ENCODE results near the gene TAF10.

DNA sequence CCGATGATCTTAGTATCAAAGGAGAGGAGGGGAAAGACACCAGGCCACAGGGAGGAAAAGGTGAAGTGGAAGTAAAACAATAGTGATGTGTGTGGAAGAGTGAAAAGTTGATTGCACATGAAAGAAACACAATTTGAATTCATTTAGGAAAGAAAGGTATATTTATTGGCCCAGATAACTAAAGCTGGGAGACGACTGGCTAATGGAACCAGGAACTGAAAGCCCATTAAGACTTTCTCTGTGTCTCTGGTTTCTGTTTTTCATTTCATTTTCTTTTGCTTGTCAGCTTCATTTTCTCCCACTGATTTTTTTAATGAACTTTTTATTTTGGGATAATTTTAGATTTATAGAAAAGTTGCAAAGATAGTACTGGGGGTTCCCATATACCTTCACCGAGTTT, 48.7 kb upstream of the TAF10 start:
- TF ChIP-seq, protein P1, sequence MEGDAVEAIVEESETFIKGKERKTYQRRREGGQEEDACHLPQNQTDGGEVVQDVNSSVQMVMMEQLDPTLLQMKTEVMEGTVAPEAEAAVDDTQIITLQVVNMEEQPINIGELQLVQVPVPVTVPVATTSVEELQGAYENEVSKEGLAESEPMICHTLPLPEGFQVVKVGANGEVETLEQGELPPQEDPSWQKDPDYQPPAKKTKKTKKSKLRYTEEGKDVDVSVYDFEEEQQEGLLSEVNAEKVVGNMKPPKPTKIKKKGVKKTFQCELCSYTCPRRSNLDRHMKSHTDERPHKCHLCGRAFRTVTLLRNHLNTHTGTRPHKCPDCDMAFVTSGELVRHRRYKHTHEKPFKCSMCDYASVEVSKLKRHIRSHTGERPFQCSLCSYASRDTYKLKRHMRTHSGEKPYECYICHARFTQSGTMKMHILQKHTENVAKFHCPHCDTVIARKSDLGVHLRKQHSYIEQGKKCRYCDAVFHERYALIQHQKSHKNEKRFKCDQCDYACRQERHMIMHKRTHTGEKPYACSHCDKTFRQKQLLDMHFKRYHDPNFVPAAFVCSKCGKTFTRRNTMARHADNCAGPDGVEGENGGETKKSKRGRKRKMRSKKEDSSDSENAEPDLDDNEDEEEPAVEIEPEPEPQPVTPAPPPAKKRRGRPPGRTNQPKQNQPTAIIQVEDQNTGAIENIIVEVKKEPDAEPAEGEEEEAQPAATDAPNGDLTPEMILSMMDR (IDR thresholded peaks at IDR 0.05), result no peak
- no peak for TF ChIP-seq POLR2A (IDR thresholded peaks at IDR 0.05)
